Inflammatory macrophage (primary cell): ENCODE measurements around the gene INPP5K.
A peak's percentile ranks its signal among the peaks of the same experiment; 100 is the strongest.
"Not testable (repeated sequence)": the region's sequence is repeated elsewhere in the genome, so short reads cannot be mapped to it uniquely, and the experiment has no call there.

Experiments used
- DNase-seq, 2 donors: peaks; one replicate each; pipeline ENCODE4 v3.0.0-alpha.2; 2020 to 2022
- total RNA-seq, 18 experiments: gene quantifications; one replicate each; lab custom pipeline; 2026; ENCODE audit warnings: mixed read lengths in 6 of 18, inconsistent platforms in 2 of 18; lab: John Stamatoyannopoulos, UW

Gene INPP5K
- 13.7 to 30.6 (median 21.9) reads per million in 18 experiments for total RNA-seq

- peak; percentile 99 for DNase-seq
Observed at GRCh38 chr17:1516388-1517161, at the start of gene INPP5K. Gene INPP5K (minus strand): TSS chr17:1516612. CDS start chr17:1516499, 113 bp downstream.

GRCh38 chr17:1565877-1566276 lies 49.5 kb upstream of the INPP5K start:
- DNase-seq, result peak; percentile 40 to 50

- no peak for DNase-seq
Observed at GRCh38 chr17:1563786-1564613, 47.6 kb upstream of the INPP5K start.

- not testable (repeated sequence) for DNase-seq
Observed at GRCh38 chr17:1563471-1563785, 47.0 kb upstream of the INPP5K start.

GRCh38 chr17:1562176-1562643 lies 45.8 kb upstream of the INPP5K start:
- DNase-seq, result no peak

GRCh38 chr17:1561420-1562175 lies 45.2 kb upstream of the INPP5K start:
- no peak for DNase-seq

GRCh38 chr17:1560858-1561355 lies 44.5 kb upstream of the INPP5K start:
- no peak for DNase-seq

- DNase-seq, result no peak
Observed at GRCh38 chr17:1560101-1560857, 43.9 kb upstream of the INPP5K start.

- DNase-seq, result no peak
Observed at GRCh38 chr17:1559047-1560043, 42.9 kb upstream of the INPP5K start.

- DNase-seq, result no peak
Observed at GRCh38 chr17:1558401-1558800, 42.0 kb upstream of the INPP5K start.

GRCh38 chr17:1557355-1558095 lies 41.1 kb upstream of the INPP5K start:
- DNase-seq, result peak in 1 of 2 donors; percentile 27

- DNase-seq, result peak; percentile 81 to 94
Observed at GRCh38 chr17:1555651-1556471, 39.4 kb upstream of the INPP5K start.

GRCh38 chr17:1554751-1555540 lies 38.5 kb upstream of the INPP5K start:
- DNase-seq, result no peak

GRCh38 chr17:1553354-1554266 lies 37.2 kb upstream of the INPP5K start:
- DNase-seq, result no peak

GRCh38 chr17:1552932-1553331 lies 36.5 kb upstream of the INPP5K start:
- no peak for DNase-seq

GRCh38 chr17:1551741-1552140 lies 35.3 kb upstream of the INPP5K start:
- DNase-seq, result no peak

- no peak for DNase-seq
Observed at GRCh38 chr17:1548032-1548431, 31.6 kb upstream of the INPP5K start.
